Mucosa of descending colon (tissue), 3 donors: Measurements from ENCODE around the gene ZNF367. TPM values are rescaled to one million over a fixed set of nuclear protein-coding genes. Genes with fewer than 3 reads are reported as not detected.

ENCODE experiments used
- ATAC-seq: fragments of 200-7000 bp; cut with Tn5 transposase; one replicate; pipeline ENCODE4 v1.9.1; 2020; ENCODE audit warnings: mild to moderate bottlenecking, moderate library complexity
- DNase-seq, 3 donors: peaks; one replicate each; pipeline ENCODE4 v3.0.0-alpha.2; 2020
- H3K36me3 ChIP-seq: fragments of 200-600 bp; one replicate; pipeline ENCODE4 v1.8.0; 2021; ENCODE audit warnings: low read depth, mild to moderate bottlenecking
- H3K4me1 ChIP-seq: fragments of 200-600 bp; one replicate; pipeline ENCODE4 v1.8.0; 2021; ENCODE audit warnings: low read depth, mild to moderate bottlenecking
- H3K4me3 ChIP-seq: fragments of 200-600 bp; one replicate; pipeline ENCODE4 v1.8.0; 2021; ENCODE audit warnings: mild to moderate bottlenecking
- H3K9me3 ChIP-seq: fragments of 200-600 bp; one replicate; pipeline ENCODE4 v1.8.0; 2021; ENCODE audit warnings: mild to moderate bottlenecking
- CTCF ChIP-seq: fragments of 200-600 bp; IDR thresholded peaks from one replicate; pipeline ENCODE4 v1.8.0; 2022; ENCODE audit warnings: antibody characterized with exemption, mild to moderate bottlenecking
- intact Hi-C, 2 donors: fragments of 100-400 bp; cut with DNase I in 1 of 2; cut with micrococcal nuclease in 1 of 2; formaldehyde crosslinking; loops; one replicate each; pipeline versions ENCODE4 v1.11.0 to v1.11.1; 2022; cut with DNase I, micrococcal nuclease
- total RNA-seq, 3 donors: library from RNA; stranded (reverse); fragmentation: NEBNext Ultra II Directional in 2 of 3; extraction: Animal tissue kit (Norgen Biotek cat#: 25700) in 2 of 3; gene quantifications; one replicate each; pipeline versions ENCODE4 v1.2.1 to v1.2.4, GENCODE V29; 2021 to 2023
- donor health status: DM: no; HTN: no; CAD: no; lungs with moderate emphysema.
- donor health status: DM: no; HTN: no; CAD: no.
- donor health status: DM: no; HTN: yes; CAD: no.

ZNF367 gene
- total RNA-seq, 3 donors from 2014 or later, result 1.4 to 5.1 (median 2.6) TPM

GRCh38 chr9:96450613-96451528 is 32.7 kb upstream of the ZNF367 start:
- no peaks in the 10 kb centered on the region for H3K36me3 ChIP-seq
- DNase-seq (peak; percentile 40 to 57 (median 49)), ATAC-seq (peak; percentile 15)
- no peaks in the 10 kb centered on the region for H3K9me3 ChIP-seq
- no peak for TF ChIP-seq CTCF
- H3K4me3 ChIP-seq, result peak overlapping the region; percentile 12
- peaks cover 7% of the 10 kb centered on the region for H3K4me1 ChIP-seq
- intact Hi-C loops, result no loop called here

GRCh38 chr9:96449845-96450612 is 31.9 kb upstream of the ZNF367 start, which contains the start of gene HABP4:
HABP4 (plus strand) TSS chr9:96450169; CDS start chr9:96450280, 111 bp downstream.
- peak; percentile 6 for TF ChIP-seq CTCF
- Histone ChIP-seq H3K4me3 (peak within 1 kb of the TSS; percentile 12), H3K4me1 (peaks cover 7% of the 10 kb centered on the region), H3K9me3 (no peaks in the 10 kb centered on the region), H3K36me3 (no peaks in the 10 kb centered on the region)
- DNase-seq, result peak; percentile 97 to 99 (median 98)
- peak; percentile 98 for ATAC-seq
- intact Hi-C loops, result no loop called here

GRCh38 chr9:96449523-96449844 is 31.3 kb upstream of the ZNF367 start:
- peak overlapping the region; percentile 12 for H3K4me3 ChIP-seq
- peak; percentile 29 for ATAC-seq
- no peaks in the 10 kb centered on the region for H3K36me3 ChIP-seq
- intact Hi-C loops, result no loop called here
- no peak for TF ChIP-seq CTCF
- peaks cover 7% of the 10 kb centered on the region for H3K4me1 ChIP-seq
- no peaks in the 10 kb centered on the region for H3K9me3 ChIP-seq
- DNase-seq, result no peak

GRCh38 chr9:96448546-96449170 is 30.5 kb upstream of the ZNF367 start:
- no peaks in the 10 kb centered on the region for H3K9me3 ChIP-seq
- ATAC-seq, result no peak
- H3K4me1 ChIP-seq, result peaks cover 7% of the 10 kb centered on the region
- H3K4me3 ChIP-seq, result no peak overlapping the region
- TF ChIP-seq CTCF, result no peak
- DNase-seq, result no peak
- H3K36me3 ChIP-seq, result no peaks in the 10 kb centered on the region
- intact Hi-C loops, result no loop called here

- Histone ChIP-seq H3K9me3 (no peaks in the 10 kb centered on the region), H3K4me1 (peaks cover 7% of the 10 kb centered on the region), H3K36me3 (no peaks in the 10 kb centered on the region), H3K4me3 (no peak overlapping the region)
- no peak for DNase-seq
- intact Hi-C loops, result no loop called here
- ATAC-seq, result no peak
- no peak for TF ChIP-seq CTCF
Measured at GRCh38 chr9:96447406-96447805, 29.2 kb upstream of the ZNF367 start.
